GM12878 (cell line): Measurements from ENCODE around the gene ZBTB42. TPM values are rescaled to one million over a fixed set of nuclear protein-coding genes. Genes with fewer than 3 reads are reported as not detected.

ENCODE experiments used
- ATAC-seq: fragments of 200-7000 bp; cut with Tn5 transposase; 3 replicates; pipeline ENCODE4 v1.9.1; 2020; ENCODE audit warnings: mild to moderate bottlenecking, moderate library complexity
- BruUV-seq: library from RNA; stranded (reverse); fragments of 400-500 nt; replicated peaks from 2 replicates; lab custom pipeline; 2021; lab: Mats Ljungman, UMichigan
- CTCF ChIA-PET: fragments of 300-600 bp; sonication (Branson Sonifier 250); formaldehyde crosslinking; extraction: SDS; loops from one replicate; lab custom pipeline; 2021; ENCODE audit warnings: inconsistent platforms; lab: Yijun Ruan, JAX
- POLR2A ChIA-PET: fragments of 350-600 bp; formaldehyde crosslinking; extraction: SDS; loops from one replicate; lab custom pipeline; 2021; ENCODE audit warnings: inconsistent platforms; lab: Charles Lee
- RAD21 ChIA-PET: fragments of 300-600 bp; sonication (Branson Sonifier 250); formaldehyde crosslinking; loops from one replicate; lab custom pipeline; 2023; ENCODE audit warnings: antibody characterized with exemption; ENCODE audit not compliant: unreplicated experiment; lab: Charles Lee
- SMC1A ChIA-PET: fragments of 300-600 bp; sonication (Branson Sonifier 250); formaldehyde crosslinking; loops from one replicate; lab custom pipeline; 2023; ENCODE audit not compliant: unreplicated experiment, uncharacterized antibody; lab: Charles Lee
- DNase-seq: peaks from one replicate; pipeline ENCODE4 v3.0.0-alpha.2; 2011; ENCODE audit warnings: low read depth, low spot score
- FAIRE-seq: peaks from 3 replicates; lab custom pipeline; 2011; peaks lifted over from hg19 to GRCh38; lab: Jason Lieb, UNC
- H2AFZ ChIP-seq: 2 replicates; pipeline ENCODE4 v1.6.0; 2011; ENCODE audit warnings: low read depth, low read length, control low read depth; ENCODE audit not compliant: control insufficient read depth
- H3K27ac ChIP-seq: 2 replicates; pipeline ENCODE4 v1.5.1; 2011; ENCODE audit warnings: control low read depth; ENCODE audit not compliant: control insufficient read depth, insufficient read depth
- H3K27me3 ChIP-seq, 2 experiments: replicated peaks in 1 of 2; 2 replicates each; pipeline versions ENCODE4 v1.6.0 to v1.6.1; 2011; ENCODE audit warnings: low read length in 1 of 2; ENCODE audit not compliant: control insufficient read depth in 2 of 2, insufficient read depth in 2 of 2
- H3K36me3 ChIP-seq, 2 experiments: 2 replicates each; pipeline ENCODE4 v1.5.1; 2011; ENCODE audit warnings: low read length in 1 of 2; ENCODE audit not compliant: control insufficient read depth in 2 of 2, insufficient read depth in 2 of 2
- H3K4me1 ChIP-seq: 2 replicates; pipeline ENCODE4 v1.6.1; 2011; ENCODE audit warnings: mild to moderate bottlenecking, low read length, moderate library complexity, mixed read lengths; ENCODE audit not compliant: control insufficient read depth, insufficient read depth
- H3K4me2 ChIP-seq: 2 replicates; pipeline ENCODE4 v1.6.0; 2011; ENCODE audit warnings: control low read depth; ENCODE audit not compliant: control insufficient read depth, insufficient read depth
- H3K4me3 ChIP-seq: fragments of 200-600 bp; sonication (generic); 2 replicates; pipeline ENCODE4 v1.5.1; 2016
- H3K79me2 ChIP-seq: 2 replicates; pipeline ENCODE4 v1.6.0; 2011; ENCODE audit warnings: low read length; ENCODE audit not compliant: control insufficient read depth, insufficient read depth
- H3K9ac ChIP-seq: 2 replicates; pipeline ENCODE4 v1.8.0; 2011; ENCODE audit warnings: low read length, control low read depth, mixed read lengths; ENCODE audit not compliant: control insufficient read depth, insufficient read depth
- H3K9me3 ChIP-seq: replicated peaks from 3 replicates; pipeline ENCODE4 v1.5.1; 2011; ENCODE audit warnings: mild to moderate bottlenecking, low read length; ENCODE audit not compliant: control insufficient read depth, insufficient read depth
- H4K20me1 ChIP-seq: 2 replicates; pipeline ENCODE4 v1.6.0; 2011; ENCODE audit not compliant: control insufficient read depth, insufficient read depth
- ASH2L ChIP-seq: fragments of 300-600, 200-600 bp; sonication (generic); IDR thresholded peaks from 2 replicates; pipeline ENCODE4 v1.6.1; 2017; ENCODE audit warnings: low read depth, mild to moderate bottlenecking, borderline replicate concordance
- CHD4 ChIP-seq: fragments of 200-600 bp; sonication (generic); IDR thresholded peaks from 2 replicates; pipeline ENCODE4 v1.6.1; 2016; ENCODE audit warnings: mild to moderate bottlenecking
- CUX1 ChIP-seq: IDR thresholded peaks from 2 replicates; pipeline ENCODE4 v1.6.1; 2012; ENCODE audit warnings: improper control_type of control experiment, low read depth, low read length; ENCODE audit not compliant: insufficient replicate concordance
- FOXK2 ChIP-seq: fragments of 450-650 bp; IDR thresholded peaks from 2 replicates; pipeline ENCODE4 v1.6.1; 2017; ENCODE audit warnings: mild to moderate bottlenecking, moderate library complexity
- HCFC1 ChIP-seq: fragments of 150-350 bp; IDR thresholded peaks from 2 replicates; pipeline ENCODE4 v1.6.1; 2014; ENCODE audit warnings: low read length
- KAT2A ChIP-seq: conservative IDR thresholded peaks from 2 replicates; pipeline ENCODE4 v1.6.1; 2011; ENCODE audit warnings: low read depth, low read length; ENCODE audit not compliant: control insufficient read depth
- KLF5 ChIP-seq: fragments of 450-650 bp; IDR thresholded peaks from 2 replicates; pipeline ENCODE4 v1.6.1; 2014; ENCODE audit warnings: mild to moderate bottlenecking; ENCODE audit not compliant: partially characterized antibody
- MAX ChIP-seq: IDR thresholded peaks from 2 replicates; pipeline ENCODE4 v1.6.1; 2012; ENCODE audit warnings: low read depth, low read length, improper control_type of control experiment
- MTA2 ChIP-seq: fragments of 450-650 bp; IDR thresholded peaks from 2 replicates; pipeline ENCODE4 v1.6.1; 2016; ENCODE audit warnings: low read depth, mild to moderate bottlenecking, moderate library complexity
- MTA3 ChIP-seq: IDR thresholded peaks from 2 replicates; pipeline ENCODE4 v1.6.1; 2012; ENCODE audit warnings: low read length, inconsistent platforms, borderline replicate concordance
- NFYB ChIP-seq: IDR thresholded peaks from 2 replicates; pipeline ENCODE4 v1.6.1; 2011; ENCODE audit warnings: low read depth, mild to moderate bottlenecking, low read length, improper control_type of control experiment, moderate library complexity; ENCODE audit not compliant: insufficient read depth
- RB1 ChIP-seq: fragments of 450-650 bp; formaldehyde crosslinking; IDR thresholded peaks from 2 replicates; pipeline ENCODE4 v1.6.1; 2017; ENCODE audit warnings: mild to moderate bottlenecking, borderline replicate concordance
- STAT3 ChIP-seq: IDR thresholded peaks from 2 replicates; pipeline ENCODE4 v1.6.1; 2011; ENCODE audit warnings: low read depth, low read length, improper control_type of control experiment
- ZBTB4 ChIP-seq: fragments of 450-650 bp; formaldehyde crosslinking; IDR thresholded peaks from 2 replicates; pipeline ENCODE4 v1.4.0; 2022; ENCODE audit warnings: mild to moderate bottlenecking, moderate library complexity
- WGBS: methylation state at CpG from one replicate; pipeline ENCODE4 v1.1.6; 2016; ENCODE audit warnings: low lambda C conversion rate; ENCODE audit not compliant: insufficient replicate concordance, insufficient coverage; ENCODE audit errors: missing lambda C conversion rate; 5-methylcytosine and 5-hydroxymethylcytosine counted together
- in situ Hi-C: fragments of 300-500 bp; cut with MboI; formaldehyde crosslinking; loops from 9 replicates; pipeline ENCODE4 v1.14.3; 2018; ENCODE audit warnings: mixed read lengths
- intact Hi-C: fragments of 100-400 bp; cut with micrococcal nuclease; formaldehyde crosslinking; loops from one replicate; pipeline ENCODE4 v1.14.2; 2022; ENCODE audit not compliant: unreplicated experiment
- polyA plus RNA-seq, 11 experiments: library from polyadenylated mRNA; depleted of rRNA in 4 of 11; unstranded in 6 of 11; stranded (reverse) in 5 of 11; fragments of >200 nt; fragmentation: Nextera tagmentation in 4 of 11; fragmentation: Illumina TruSeq in 1 of 11; extraction: Ambion mirVana in 4 of 11; extraction: Trizol in 1 of 11; gene quantifications; 1 replicate in 1 of 11; 2 replicates in 10 of 11; pipeline versions ENCODE4 v1.2.1 to v1.2.3, GENCODE V29; 2011 to 2016; ENCODE audit warnings: inconsistent platforms in 2 of 11, missing spikeins in 2 of 11, low read depth in 1 of 11
- total RNA-seq, 4 experiments: library from RNA; depleted of rRNA in 3 of 4; stranded (reverse); fragments of >200 nt in 3 of 4; fragmentation: Illumina TruSeq in 1 of 4; extraction: Trizol in 1 of 4; gene quantifications; 2 replicates each; pipeline versions ENCODE4 v1.2.1 to v1.2.3, GENCODE V29; 2013 to 2021

ZBTB42 gene
- total and polyA plus RNA-seq, 10 of the 15 experiments (the other 5 are each of a cell fraction or from before 2014, with no cell fraction given) = 0.05 to 1.2 (median 0.37) TPM; not detected in 2

- ATAC-seq = no peak
- H3K27me3 ChIP-seq = no peaks in the 10 kb centered on the region
- peaks cover 2 to 18% of the 10 kb centered on the region in 2 experiments; a peak in 3 of 4 replicates for H3K36me3 ChIP-seq
- CTCF ChIA-PET = interaction anchor here (0.9 kb wide), 1 partner anchor 68 kb away, joined by 3 read pairs; no protein-coding TSS in a partner anchor
- peaks cover 31% of the 10 kb centered on the region for H3K79me2 ChIP-seq
- H3K27ac ChIP-seq = no peak overlapping the region
- TF ChIP-seq KAT2A (no peak), ZBTB4 (CRISPR knock-in tag) (no peak), MTA3 (no peak), NFYB (no peak), STAT3 (no peak), MTA2 (no peak), CUX1 (no peak), HCFC1 (no peak), KLF5 (no peak), CHD4 (no peak), RB1 (no peak), ASH2L (no peak), FOXK2 (no peak), MAX (no peak)
- SMC1A ChIA-PET = interaction anchor here (1.0 kb wide), 1 partner anchor 112 kb away, joined by 3 read pairs; no protein-coding TSS in a partner anchor
- intact Hi-C loops = no loop called here
- BruUV-seq = no TSS peak
- in situ Hi-C loops = no loop called here
- RAD21 ChIA-PET = no interaction called here
- no peaks in the 10 kb centered on the region for H3K9me3 ChIP-seq
- DNase-seq = no peak
- POLR2A ChIA-PET = no interaction called here
- 93% methylated on average over 19 of the region's 19 CpGs for WGBS
- H4K20me1 ChIP-seq = no peaks in the 10 kb centered on the region
- no peak overlapping the region for H3K9ac ChIP-seq
- H3K4me1 ChIP-seq = peaks cover 17% of the 10 kb centered on the region
- FAIRE-seq = no peak
- H2AFZ ChIP-seq = no peak overlapping the region
- H3K4me2 ChIP-seq = no peak overlapping the region
- H3K4me3 ChIP-seq = no peak overlapping the region
Observed at GRCh38 chr14:104757681-104758392, 43.1 kb upstream of the ZBTB42 start.
